Esophagus squamous epithelium (tissue), 4 donors: ENCODE results near the gene ELOVL7.
"Not testable (repeated sequence)": the region's sequence is repeated elsewhere in the genome, so short reads cannot be mapped to it uniquely, and the experiment has no call there.

Experiments
- CTCF ChIP-seq, 6 experiments: fragments of 450-650 bp in 4 of 6; fragments of 200-600 bp in 2 of 6; sonication (generic) in 2 of 6; IDR thresholded peaks; one replicate each; pipeline ENCODE4 v1.5.1; 2016 to 2019; ENCODE audit warnings: antibody characterized with exemption in 6 of 6, mild to moderate bottlenecking in 4 of 6, moderate library complexity in 4 of 6
- POLR2A ChIP-seq, 4 donors: fragments of 450-650 bp; IDR thresholded peaks; one replicate each; pipeline ENCODE4 v1.6.1; 2017; ENCODE audit warnings: antibody characterized with exemption in 4 of 4, mild to moderate bottlenecking in 4 of 4, moderate library complexity in 3 of 4

GRCh38 chr5:60730858-60731257 lies 113.2 kb downstream of the ELOVL7 start:
- not testable (repeated sequence) for TF ChIP-seq CTCF, POLR2A (IDR thresholded peaks at IDR 0.05)
